ENCODE results near the gene SORCS2. TPM values are rescaled to one million over a fixed set of nuclear protein-coding genes. Genes with fewer than 3 reads are reported as not detected.

Gene SORCS2
- total RNA-seq, 4 donors from 2014 or later = 2.0 to 7.4 (median 3.6) TPM

DNA sequence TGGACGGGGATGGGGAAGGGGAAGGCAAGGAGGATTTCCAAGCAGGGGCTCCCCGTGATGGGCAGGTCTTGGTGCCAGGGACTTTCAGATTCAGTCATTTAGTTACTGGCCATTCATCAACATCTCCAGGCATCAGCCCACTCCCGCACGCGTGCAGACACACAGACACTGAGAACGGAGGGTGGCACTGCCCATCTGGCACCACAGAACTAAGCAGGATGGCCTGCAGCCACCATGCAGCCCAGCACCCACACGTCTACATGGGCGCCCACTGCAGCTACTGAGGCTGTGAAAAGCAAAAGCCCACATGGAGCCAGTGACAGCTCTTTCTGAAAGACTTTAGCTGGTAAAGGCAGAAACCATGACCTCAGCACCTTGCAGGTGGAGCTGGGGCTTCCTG, 418.5 kb downstream of the SORCS2 start:
- Histone ChIP-seq H3K27ac (no peak overlapping the region), H3K9me3 (no peaks in the 10 kb centered on the region), H3K27me3 (no peaks in the 10 kb centered on the region), H3K4me1 (no peaks in the 10 kb centered on the region), H3K36me3 (no peaks in the 10 kb centered on the region), H3K4me3 (no peak overlapping the region)
- WGBS, 2 donors (ENCODE audit: low coverage in 1 of 2) = 83% methylated on average over 2 of the region's 8 CpGs; no CpG with 5 or more reads in 1 of the 2 donors
- TF ChIP-seq POLR2AphosphoS5 (IDR thresholded peaks at IDR 0.05) = no peak
- no peak for TF ChIP-seq EP300 (IDR thresholded peaks at IDR 0.05)
- no peak for TF ChIP-seq POLR2A (IDR thresholded peaks at IDR 0.05)
- TF ChIP-seq, protein P1, sequence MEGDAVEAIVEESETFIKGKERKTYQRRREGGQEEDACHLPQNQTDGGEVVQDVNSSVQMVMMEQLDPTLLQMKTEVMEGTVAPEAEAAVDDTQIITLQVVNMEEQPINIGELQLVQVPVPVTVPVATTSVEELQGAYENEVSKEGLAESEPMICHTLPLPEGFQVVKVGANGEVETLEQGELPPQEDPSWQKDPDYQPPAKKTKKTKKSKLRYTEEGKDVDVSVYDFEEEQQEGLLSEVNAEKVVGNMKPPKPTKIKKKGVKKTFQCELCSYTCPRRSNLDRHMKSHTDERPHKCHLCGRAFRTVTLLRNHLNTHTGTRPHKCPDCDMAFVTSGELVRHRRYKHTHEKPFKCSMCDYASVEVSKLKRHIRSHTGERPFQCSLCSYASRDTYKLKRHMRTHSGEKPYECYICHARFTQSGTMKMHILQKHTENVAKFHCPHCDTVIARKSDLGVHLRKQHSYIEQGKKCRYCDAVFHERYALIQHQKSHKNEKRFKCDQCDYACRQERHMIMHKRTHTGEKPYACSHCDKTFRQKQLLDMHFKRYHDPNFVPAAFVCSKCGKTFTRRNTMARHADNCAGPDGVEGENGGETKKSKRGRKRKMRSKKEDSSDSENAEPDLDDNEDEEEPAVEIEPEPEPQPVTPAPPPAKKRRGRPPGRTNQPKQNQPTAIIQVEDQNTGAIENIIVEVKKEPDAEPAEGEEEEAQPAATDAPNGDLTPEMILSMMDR (IDR thresholded peaks at IDR 0.05) = no peak
- no peak for ATAC-seq

DNA sequence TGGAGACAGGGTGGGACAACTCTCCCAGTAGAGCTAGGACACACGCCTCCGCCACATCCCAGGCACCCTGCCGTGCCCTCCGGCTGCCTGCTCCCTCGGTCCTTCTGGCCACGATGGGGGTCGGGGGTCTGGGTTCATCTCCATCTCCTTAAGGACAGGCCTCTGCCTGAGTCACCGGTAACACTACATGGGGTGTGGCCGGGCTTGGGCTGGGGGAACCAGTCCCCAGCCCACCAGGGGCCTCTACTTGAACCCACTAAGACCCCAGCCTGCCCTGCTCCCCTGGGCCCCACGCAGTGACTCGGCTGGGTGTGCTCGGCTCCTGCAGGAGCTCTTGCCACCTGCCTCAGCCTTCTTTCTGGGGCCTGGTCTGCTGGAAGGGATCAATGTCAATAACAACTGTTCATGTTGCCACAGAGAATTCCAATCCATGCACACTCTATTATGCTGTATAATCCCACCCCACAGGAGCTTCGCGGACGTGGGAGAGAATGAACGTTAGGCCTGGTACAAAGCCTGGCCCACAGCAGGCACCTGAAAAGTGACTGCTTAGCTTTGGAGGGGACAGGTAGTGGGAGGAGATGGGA, 420.1 kb downstream of the SORCS2 start:
- 90% methylated on average over 6 of the region's 16 CpGs; no CpG with 5 or more reads in 1 of the 2 donors for WGBS, 2 donors (ENCODE audit: low coverage in 1 of 2)
- Histone ChIP-seq H3K27me3 (no peaks in the 10 kb centered on the region), H3K4me3 (no peak overlapping the region), H3K9me3 (no peaks in the 10 kb centered on the region), H3K27ac (no peak overlapping the region), H3K36me3 (no peaks in the 10 kb centered on the region), H3K4me1 (no peaks in the 10 kb centered on the region)
- ATAC-seq = no peak
- TF ChIP-seq POLR2AphosphoS5 (IDR thresholded peaks at IDR 0.05) (no peak), EP300 (IDR thresholded peaks at IDR 0.05) (no peak), POLR2A (IDR thresholded peaks at IDR 0.05) (no peak)
- TF ChIP-seq, protein P1 (IDR thresholded peaks at IDR 0.05) = no peak

- TF ChIP-seq POLR2AphosphoS5 (IDR thresholded peaks at IDR 0.05) (no peak), POLR2A (IDR thresholded peaks at IDR 0.05) (no peak), EP300 (IDR thresholded peaks at IDR 0.05) (no peak)
- TF ChIP-seq, protein P1 (IDR thresholded peaks at IDR 0.05) = no peak
- Histone ChIP-seq H3K4me1 (no peaks in the 10 kb centered on the region), H3K4me3 (no peak overlapping the region), H3K27ac (no peak overlapping the region), H3K36me3 (no peaks in the 10 kb centered on the region), H3K9me3 (no peaks in the 10 kb centered on the region), H3K27me3 (no peaks in the 10 kb centered on the region)
- no peak for ATAC-seq
- WGBS, 2 donors (ENCODE audit: low coverage in 1 of 2) = 90 to 100% methylated on average over 1 of the region's 1 CpG
These were observed 422.1 kb downstream of the SORCS2 start for GRCh38 chr4:7614350-7614949.

GRCh38 chr4:7616193-7616592, 423.9 kb downstream of the SORCS2 start:
- Histone ChIP-seq H3K36me3 (no peaks in the 10 kb centered on the region), H3K9me3 (no peaks in the 10 kb centered on the region), H3K27ac (no peak overlapping the region), H3K27me3 (no peaks in the 10 kb centered on the region), H3K4me1 (no peaks in the 10 kb centered on the region), H3K4me3 (no peak overlapping the region)
- WGBS, 2 donors (ENCODE audit: low coverage in 1 of 2) = 97 to 100% methylated on average over 1 to 2 of the region's 3 CpGs
- ATAC-seq = no peak
- no peak for TF ChIP-seq EP300 (IDR thresholded peaks at IDR 0.05)
- no peak for TF ChIP-seq POLR2AphosphoS5 (IDR thresholded peaks at IDR 0.05)
- TF ChIP-seq, protein P1 (IDR thresholded peaks at IDR 0.05) = no peak
- TF ChIP-seq POLR2A (IDR thresholded peaks at IDR 0.05) = no peak

GRCh38 chr4:7618361-7618760, 426.0 kb downstream of the SORCS2 start:
- Histone ChIP-seq H3K36me3 (no peaks in the 10 kb centered on the region), H3K4me1 (no peaks in the 10 kb centered on the region), H3K27me3 (no peaks in the 10 kb centered on the region), H3K27ac (no peak overlapping the region), H3K9me3 (no peaks in the 10 kb centered on the region), H3K4me3 (no peak overlapping the region)
- TF ChIP-seq POLR2AphosphoS5 (IDR thresholded peaks at IDR 0.05) = no peak
- TF ChIP-seq POLR2A (IDR thresholded peaks at IDR 0.05) = no peak
- TF ChIP-seq, protein P1 (IDR thresholded peaks at IDR 0.05) = no peak
- no peak for TF ChIP-seq EP300 (IDR thresholded peaks at IDR 0.05)
- 67 to 84% methylated on average over 3 to 9 of the region's 9 CpGs for WGBS, 2 donors (ENCODE audit: low coverage in 1 of 2)
- no peak for ATAC-seq
